Measurements from ENCODE around the gene MLLT10. TPM values are rescaled to one million over a fixed set of nuclear protein-coding genes. Genes with fewer than 3 reads are reported as not detected.
A peak's percentile ranks its signal among the peaks of the same experiment; 100 is the strongest.

Gene MLLT10
- total RNA-seq, 1 experiment from 2014 or later: 72.3 TPM

GRCh38 chr10:21516242-21517131, 17.5 kb upstream of the MLLT10 start:
- H3K4me1 ChIP-seq (ENCODE audit: insufficient read depth, low read length): peaks cover 12% of the 10 kb centered on the region; the same call in 1 of the 2 replicates
- H2AFZ ChIP-seq (ENCODE audit: low read length): no peak overlapping the region

More at GRCh38 chr10:21516242-21517131, 17.5 kb upstream of the MLLT10 start:
- Histone ChIP-seq H3K79me2 (ENCODE audit: insufficient read depth, low read length) (no peaks in the 10 kb centered on the region), H4K20me1 (ENCODE audit: control insufficient read depth, insufficient read depth, insufficient read length) (no peaks in the 10 kb centered on the region), H3K4me2 (ENCODE audit: insufficient read depth, insufficient read length, low read length) (peak overlapping the region; percentile 89), H3K9me3 (ENCODE audit: control insufficient read depth, low read depth, low read length) (no peaks in the 10 kb centered on the region), H2AK5ac (ENCODE audit: insufficient read length, low read length) (no peak overlapping the region), H4K5ac (ENCODE audit: insufficient read length, low read depth, low read length) (no peak overlapping the region), H3K14ac (ENCODE audit: insufficient read depth, low read length) (no peak overlapping the region), H3K27me3 (ENCODE audit: insufficient read depth, low read length) (peaks cover 19% of the 10 kb centered on the region; the same call in 1 of the 2 replicates), H3T11ph (ENCODE audit: low read length) (no peak overlapping the region), H2BK15ac (ENCODE audit: low read depth, low read length) (no peak overlapping the region), H4K8ac (replicated peaks; ENCODE audit: insufficient read length, low read depth, low read length) (no peak overlapping the region), H3K56ac (ENCODE audit: insufficient read length, low read depth, low read length) (no peak overlapping the region), H2BK120ac (ENCODE audit: low read depth, low read length, poor library complexity, severe bottlenecking) (no peak overlapping the region), H3K18ac (ENCODE audit: insufficient read length, low read depth, low read length) (no peak overlapping the region), H3K27ac (ENCODE audit: insufficient read length, low read depth, low read length) (no peak overlapping the region), H3K9ac (ENCODE audit: extremely low read depth, insufficient read length, low read length) (no peak overlapping the region), H2BK5ac (ENCODE audit: insufficient read length, low read length) (no peak overlapping the region), H3K4ac (ENCODE audit: low read depth, low read length) (no peak overlapping the region), H2BK20ac (ENCODE audit: low read depth, low read length, poor library complexity, severe bottlenecking) (no peak overlapping the region), H3K23me2 (ENCODE audit: insufficient read length, low read depth, low read length, poor library complexity, severe bottlenecking) (peaks cover 47% of the 10 kb centered on the region), H3K23ac (ENCODE audit: insufficient read length, low read depth, low read length) (no peak overlapping the region), H4K91ac (ENCODE audit: insufficient read length, low read depth, low read length) (no peak overlapping the region), H3K79me1 (ENCODE audit: insufficient read depth, low read depth, low read length, poor library complexity, severe bottlenecking) (no peaks in the 10 kb centered on the region), H2BK12ac (ENCODE audit: insufficient read length, low read depth, low read length) (no peak overlapping the region)
- WGBS (ENCODE audit: extremely low coverage, insufficient read length, low lambda C conversion rate): no CpG with 5 or more reads among the region's 86 CpGs
- Mint-ChIP-seq H3K27ac (peak overlapping the region; percentile 25 to 89 (median 81); a peak in 5 of 7 replicates), H3K9me3 (no peaks in the 10 kb centered on the region; a peak in 2 of 5 replicates), H3K4me1 (peaks cover 80 to 82% of the 10 kb centered on the region in 2 experiments), H3K36me3 (ENCODE audit: insufficient read depth in 1 of 3, low read depth in 3 of 3) (no peaks in the 10 kb centered on the region; a peak in 1 of 7 replicates), H3K4me3 (peak overlapping the region; percentile 85 to 92), H3K27me3 (ENCODE audit: low read depth) (peaks cover 45% of the 10 kb centered on the region)
- TF ChIP-seq CTCF (conservative IDR thresholded peaks at IDR 0.05): no peak
- peak; percentile 74 for DNase-seq
